Fibroblast of lung (primary cell): ENCODE data around the gene EEF1B2. TPM values are rescaled to one million over a fixed set of nuclear protein-coding genes. Genes with fewer than 3 reads are reported as not detected.

Experiments
- DNase-seq, 2 donors: peaks; one replicate each; pipeline versions ENCODE4 v3.0.0 to v3.0.0-alpha.2; 2010; ENCODE audit warnings: low read depth in 2 of 2
- H2AFZ ChIP-seq: 2 replicates; pipeline ENCODE4 v1.5.1; 2012; ENCODE audit warnings: low read length, control low read depth, inconsistent platforms
- H3K27ac ChIP-seq: 2 replicates; pipeline ENCODE4 v1.5.1; 2011; ENCODE audit warnings: low read length, control low read depth; ENCODE audit not compliant: insufficient read depth
- H3K27me3 ChIP-seq: 2 replicates; pipeline ENCODE4 v1.5.1; 2011; ENCODE audit warnings: mild to moderate bottlenecking, low read length; ENCODE audit not compliant: control insufficient read depth, insufficient read depth
- H3K36me3 ChIP-seq: 2 replicates; pipeline ENCODE4 v1.5.1; 2011; ENCODE audit warnings: low read length; ENCODE audit not compliant: control insufficient read depth, insufficient read depth
- H3K4me1 ChIP-seq: 2 replicates; pipeline ENCODE4 v1.5.1; 2011; ENCODE audit warnings: low read length; ENCODE audit not compliant: control insufficient read depth, insufficient read depth; ENCODE audit errors: extremely low read depth
- H3K4me2 ChIP-seq: 2 replicates; pipeline ENCODE4 v1.5.1; 2011; ENCODE audit warnings: low read length, control low read depth; ENCODE audit not compliant: insufficient read depth; ENCODE audit errors: extremely low read depth
- H3K4me3 ChIP-seq, 4 experiments: fragments of 200-600 bp in 1 of 4; sonication (generic) in 1 of 4; replicated peaks in 1 of 4; 2 replicates each; pipeline ENCODE4 v1.5.1; 2011 to 2016; ENCODE audit warnings: low read length in 4 of 4, low read depth in 3 of 4, mild to moderate bottlenecking in 3 of 4, control low read depth in 2 of 4, inconsistent platforms in 1 of 4, mixed read lengths in 1 of 4; ENCODE audit not compliant: insufficient read depth in 1 of 4; ENCODE audit errors: control extremely low read depth in 1 of 4
- H3K79me2 ChIP-seq: 2 replicates; pipeline ENCODE4 v1.5.1; 2012; ENCODE audit warnings: mild to moderate bottlenecking, low read length, inconsistent platforms; ENCODE audit not compliant: control insufficient read depth, insufficient read depth
- H3K9ac ChIP-seq: 2 replicates; pipeline ENCODE4 v1.5.1; 2011; ENCODE audit warnings: mild to moderate bottlenecking, low read length, control low read depth; ENCODE audit not compliant: insufficient read depth
- H3K9me3 ChIP-seq: 2 replicates; pipeline ENCODE4 v1.5.1; 2012; ENCODE audit warnings: low read depth, low read length; ENCODE audit not compliant: control insufficient read depth, insufficient read depth
- H4K20me1 ChIP-seq: 2 replicates; pipeline ENCODE4 v1.5.1; 2011; ENCODE audit warnings: low read length; ENCODE audit not compliant: control insufficient read depth, insufficient read depth; ENCODE audit errors: extremely low read depth
- CTCF ChIP-seq, 2 donors: IDR thresholded peaks in 1 of 2; conservative IDR thresholded peaks in 1 of 2; 1 replicate in 1 of 2; 2 replicates in 1 of 2; pipeline ENCODE4 v1.5.1; 2011 to 2012; ENCODE audit warnings: low read length in 2 of 2, control low read depth in 1 of 2, inconsistent platforms in 1 of 2, low read depth in 1 of 2, mild to moderate bottlenecking in 1 of 2
- EZH2 ChIP-seq: IDR thresholded peaks from 2 replicates; pipeline ENCODE4 v1.5.1; 2012; ENCODE audit warnings: low read length, control low read depth, mild to moderate bottlenecking; ENCODE audit errors: missing control alignments
- polyA plus RNA-seq, 2 donors: library from polyadenylated mRNA; depleted of rRNA in 1 of 2; stranded (reverse) in 1 of 2; unstranded in 1 of 2; fragments of >200 nt; gene quantifications; 2 replicates each; pipeline ENCODE4 v1.2.1, GENCODE V29; 2011 to 2012; ENCODE audit warnings: missing spikeins in 1 of 2
- total RNA-seq: library from RNA; depleted of rRNA; stranded (reverse); fragments of >200 nt; gene quantifications from 2 replicates; pipeline ENCODE4 v1.2.1, GENCODE V29; 2014

Gene EEF1B2
- total and polyA plus RNA-seq, 2 donors (not counting 1 experiment from before 2014, with no cell fraction given), result 439 to 984 TPM

- H3K9me3 ChIP-seq, result no peaks in the 10 kb centered on the region
- no peak overlapping the region for H3K27ac ChIP-seq
- H3K79me2 ChIP-seq, result no peaks in the 10 kb centered on the region
- H4K20me1 ChIP-seq, result no peaks in the 10 kb centered on the region
- H2AFZ ChIP-seq, result no peak overlapping the region
- H3K36me3 ChIP-seq, result peaks cover 13% of the 10 kb centered on the region
- H3K4me2 ChIP-seq, result no peak overlapping the region
- no peak overlapping the region for H3K4me3 ChIP-seq
- DNase-seq, result no peak
- no peaks in the 10 kb centered on the region for H3K4me1 ChIP-seq
- no peaks in the 10 kb centered on the region for H3K27me3 ChIP-seq
- H3K9ac ChIP-seq, result no peak overlapping the region
- TF ChIP-seq EZH2, result no peak
- no peak for TF ChIP-seq CTCF (conservative IDR thresholded peaks at IDR 0.05 in 1 of 2, IDR thresholded peaks at IDR 0.05 in 1 of 2; ENCODE audit: low read depth in 1 of 2, low read length in 2 of 2)
Measured at GRCh38 chr2:206144383-206144782, 15.3 kb upstream of the EEF1B2 start.

GRCh38 chr2:206145665-206146064, 14.0 kb upstream of the EEF1B2 start:
- Histone ChIP-seq H3K9me3 (no peaks in the 10 kb centered on the region), H3K79me2 (peaks cover 4% of the 10 kb centered on the region), H3K4me1 (no peaks in the 10 kb centered on the region), H2AFZ (no peak overlapping the region), H3K4me3 (no peak overlapping the region), H3K27me3 (no peaks in the 10 kb centered on the region), H3K27ac (no peak overlapping the region), H3K4me2 (no peak overlapping the region), H3K9ac (no peak overlapping the region), H3K36me3 (peaks cover 13% of the 10 kb centered on the region), H4K20me1 (no peaks in the 10 kb centered on the region)
- no peak for DNase-seq
- TF ChIP-seq EZH2 (no peak), CTCF (conservative IDR thresholded peaks at IDR 0.05 in 1 of 2, IDR thresholded peaks at IDR 0.05 in 1 of 2; ENCODE audit: low read depth in 1 of 2, low read length in 2 of 2) (no peak)

- H3K79me2 ChIP-seq, result peaks cover 27% of the 10 kb centered on the region
Measured at GRCh38 chr2:206149330-206149729, 10.4 kb upstream of the EEF1B2 start.

More at GRCh38 chr2:206149330-206149729, 10.4 kb upstream of the EEF1B2 start:
- DNase-seq, result no peak
- Histone ChIP-seq H3K27ac (no peak overlapping the region), H4K20me1 (no peaks in the 10 kb centered on the region), H3K36me3 (peaks cover 13% of the 10 kb centered on the region), H3K4me2 (no peak overlapping the region), H3K4me3 (no peak overlapping the region), H3K9me3 (no peaks in the 10 kb centered on the region), H3K27me3 (no peaks in the 10 kb centered on the region), H3K4me1 (no peaks in the 10 kb centered on the region), H2AFZ (no peak overlapping the region), H3K9ac (no peak overlapping the region)
- TF ChIP-seq CTCF (conservative IDR thresholded peaks at IDR 0.05 in 1 of 2, IDR thresholded peaks at IDR 0.05 in 1 of 2; ENCODE audit: low read depth in 1 of 2, low read length in 2 of 2) (no peak), EZH2 (no peak)
